Right atrium auricular region (tissue), 2 donors: ENCODE results near the gene CORO2A. TPM values are rescaled to one million over a fixed set of nuclear protein-coding genes. Genes with fewer than 3 reads are reported as not detected.

Source experiments
- DNase-seq: peaks from one replicate; pipeline ENCODE4 v3.0.0-alpha.2; 2019; ENCODE audit warnings: low spot score
- H3K27ac ChIP-seq, 2 donors: fragments of 200-600 bp; sonication (generic); 1 replicate in 1 of 2; 2 replicates in 1 of 2; pipeline ENCODE4 v1.5.1; 2016 to 2019
- H3K27me3 ChIP-seq, 2 donors: fragments of 200-600 bp; sonication (generic); one replicate each; pipeline versions ENCODE4 v1.5.1 to v1.6.0; 2017 to 2019
- H3K36me3 ChIP-seq: fragments of 200-600 bp; sonication (generic); one replicate; pipeline ENCODE4 v1.5.1; 2016
- H3K4me1 ChIP-seq, 2 donors: fragments of 200-600 bp; sonication (generic); one replicate each; pipeline versions ENCODE4 v1.5.1 to v1.6.0; 2017 to 2019
- H3K4me3 ChIP-seq, 2 donors: fragments of 200-600 bp; sonication (generic); 1 replicate in 1 of 2; 2 replicates in 1 of 2; pipeline ENCODE4 v1.5.1; 2017 to 2019; ENCODE audit warnings: mild to moderate bottlenecking in 1 of 2, moderate library complexity in 1 of 2
- H3K9me3 ChIP-seq, 2 donors: fragments of 200-600 bp; sonication (generic); one replicate each; pipeline ENCODE4 v1.5.1; 2019
- total RNA-seq, 2 donors: library from RNA; depleted of rRNA; stranded (reverse); fragments of >200 nt; gene quantifications; one replicate each; pipeline ENCODE4 v1.1.0, GENCODE V29; 2016
- TF ChIP-seq, protein P1 (sequence below), 2 donors: fragments of 200-600 bp; sonication (generic); IDR thresholded peaks; one replicate each; pipeline ENCODE4 v1.5.1; 2019; ENCODE audit warnings: antibody characterized with exemption in 2 of 2

CORO2A gene
- total RNA-seq, 2 donors from 2014 or later = 0.39 to 0.44 TPM

GRCh38 chr9:98104445-98104881 lies 88.0 kb downstream of the CORO2A start:
- no peaks in the 10 kb centered on the region for H3K36me3 ChIP-seq
- TF ChIP-seq, protein P1, sequence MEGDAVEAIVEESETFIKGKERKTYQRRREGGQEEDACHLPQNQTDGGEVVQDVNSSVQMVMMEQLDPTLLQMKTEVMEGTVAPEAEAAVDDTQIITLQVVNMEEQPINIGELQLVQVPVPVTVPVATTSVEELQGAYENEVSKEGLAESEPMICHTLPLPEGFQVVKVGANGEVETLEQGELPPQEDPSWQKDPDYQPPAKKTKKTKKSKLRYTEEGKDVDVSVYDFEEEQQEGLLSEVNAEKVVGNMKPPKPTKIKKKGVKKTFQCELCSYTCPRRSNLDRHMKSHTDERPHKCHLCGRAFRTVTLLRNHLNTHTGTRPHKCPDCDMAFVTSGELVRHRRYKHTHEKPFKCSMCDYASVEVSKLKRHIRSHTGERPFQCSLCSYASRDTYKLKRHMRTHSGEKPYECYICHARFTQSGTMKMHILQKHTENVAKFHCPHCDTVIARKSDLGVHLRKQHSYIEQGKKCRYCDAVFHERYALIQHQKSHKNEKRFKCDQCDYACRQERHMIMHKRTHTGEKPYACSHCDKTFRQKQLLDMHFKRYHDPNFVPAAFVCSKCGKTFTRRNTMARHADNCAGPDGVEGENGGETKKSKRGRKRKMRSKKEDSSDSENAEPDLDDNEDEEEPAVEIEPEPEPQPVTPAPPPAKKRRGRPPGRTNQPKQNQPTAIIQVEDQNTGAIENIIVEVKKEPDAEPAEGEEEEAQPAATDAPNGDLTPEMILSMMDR (IDR thresholded peaks at IDR 0.05) = no peak
- H3K9me3 ChIP-seq = peaks cover 0 to 12% of the 10 kb centered on the region in 2 donors
- no peak overlapping the region for H3K27ac ChIP-seq
- no peak overlapping the region for H3K4me3 ChIP-seq
- no peaks in the 10 kb centered on the region for H3K4me1 ChIP-seq
- no peak for DNase-seq
- H3K27me3 ChIP-seq = no peaks in the 10 kb centered on the region

GRCh38 chr9:98101868-98102273 lies 90.6 kb downstream of the CORO2A start:
- Histone ChIP-seq H3K4me3 (no peak overlapping the region), H3K36me3 (no peaks in the 10 kb centered on the region), H3K27me3 (no peaks in the 10 kb centered on the region), H3K4me1 (no peaks in the 10 kb centered on the region), H3K9me3 (peaks cover 0 to 7% of the 10 kb centered on the region in 2 donors), H3K27ac (no peak overlapping the region)
- TF ChIP-seq, protein P1 (IDR thresholded peaks at IDR 0.05) = no peak
- DNase-seq = no peak

DNA sequence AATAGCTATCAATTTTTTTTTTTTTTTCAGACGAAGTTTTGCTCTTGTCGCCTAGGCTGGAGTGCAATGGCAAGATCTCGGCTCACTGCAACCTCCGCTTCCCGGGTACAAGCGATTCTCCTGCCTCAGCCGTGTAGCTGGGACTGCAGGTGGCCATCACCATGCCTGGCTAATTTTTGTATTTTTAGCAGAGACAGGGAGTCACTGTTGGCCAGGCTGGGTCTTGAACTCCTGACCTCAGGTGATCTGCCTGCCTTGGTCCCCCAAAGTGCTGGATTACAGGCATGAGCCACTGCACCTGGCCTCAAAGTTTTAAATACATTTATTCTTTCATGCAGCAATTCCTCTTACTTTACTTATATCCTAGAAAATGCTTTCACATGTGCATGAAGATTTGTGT lies 91.0 kb downstream of the CORO2A start:
- Histone ChIP-seq H3K4me3 (no peak overlapping the region), H3K9me3 (peaks cover 0 to 3% of the 10 kb centered on the region in 2 donors), H3K4me1 (no peaks in the 10 kb centered on the region), H3K36me3 (no peaks in the 10 kb centered on the region), H3K27me3 (no peaks in the 10 kb centered on the region), H3K27ac (no peak overlapping the region)
- DNase-seq = no peak
- TF ChIP-seq, protein P1 (IDR thresholded peaks at IDR 0.05) = no peak

DNA sequence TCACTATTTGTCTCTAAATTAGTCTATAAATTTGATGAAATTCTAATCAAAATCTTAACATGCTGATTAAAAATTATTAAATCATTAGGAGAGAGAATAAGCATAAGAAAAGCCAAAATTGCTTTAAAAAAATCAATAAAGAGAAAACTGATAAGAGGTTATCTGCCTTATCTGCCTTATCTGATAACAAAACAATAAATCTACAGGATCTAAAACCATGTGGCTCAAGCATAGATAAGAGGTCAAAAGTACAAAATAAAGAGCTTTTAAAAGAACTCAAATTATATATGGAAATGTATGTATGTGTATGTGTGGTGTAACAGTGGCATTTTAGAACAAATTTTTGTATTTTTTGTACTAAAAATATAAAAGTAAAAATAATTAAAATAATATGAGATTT lies 92.0 kb downstream of the CORO2A start:
- Histone ChIP-seq H3K4me3 (no peak overlapping the region), H3K27ac (no peak overlapping the region), H3K36me3 (no peaks in the 10 kb centered on the region), H3K4me1 (no peaks in the 10 kb centered on the region), H3K9me3 (no peaks in the 10 kb centered on the region), H3K27me3 (no peaks in the 10 kb centered on the region)
- DNase-seq = no peak
- TF ChIP-seq, protein P1 (IDR thresholded peaks at IDR 0.05) = no peak

DNA sequence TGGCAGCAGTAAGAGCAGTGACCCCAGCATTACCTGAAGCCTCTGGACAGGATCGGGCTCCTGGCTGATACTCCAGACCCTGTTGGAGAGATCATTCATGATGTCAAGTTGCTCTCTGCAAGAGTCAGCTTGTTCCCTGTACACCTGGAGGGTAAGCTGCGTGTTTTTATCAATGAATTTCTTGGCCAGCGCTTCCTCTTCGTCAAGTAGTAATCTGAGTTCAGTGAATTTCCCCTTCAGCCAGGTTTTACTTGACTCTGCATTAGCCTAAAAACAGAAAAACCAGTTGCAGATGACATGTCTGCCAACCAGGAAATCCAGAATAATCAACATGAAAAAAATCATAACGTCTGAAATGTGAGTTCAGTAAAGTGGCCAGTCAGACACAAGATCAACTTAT lies 92.5 kb downstream of the CORO2A start:
- no peaks in the 10 kb centered on the region for H3K4me1 ChIP-seq
- DNase-seq = no peak
- H3K27ac ChIP-seq = no peak overlapping the region

GRCh38 chr9:98099346-98099745 lies 93.1 kb downstream of the CORO2A start:
- Histone ChIP-seq H3K9me3 (no peaks in the 10 kb centered on the region), H3K36me3 (no peaks in the 10 kb centered on the region), H3K4me1 (no peaks in the 10 kb centered on the region), H3K4me3 (no peak overlapping the region), H3K27ac (no peak overlapping the region), H3K27me3 (no peaks in the 10 kb centered on the region)
- TF ChIP-seq, protein P1 (IDR thresholded peaks at IDR 0.05) = no peak
- DNase-seq = no peak

More for the DNA sequence above, 92.5 kb downstream of the CORO2A start:
- Histone ChIP-seq H3K27me3 (no peaks in the 10 kb centered on the region), H3K9me3 (no peaks in the 10 kb centered on the region), H3K4me3 (no peak overlapping the region), H3K36me3 (no peaks in the 10 kb centered on the region)
- TF ChIP-seq, protein P1 (IDR thresholded peaks at IDR 0.05) = no peak
